ENCODE measurements around the gene RNF34. TPM values are rescaled to one million over a fixed set of nuclear protein-coding genes. Genes with fewer than 3 reads are reported as not detected.
A peak's percentile ranks its signal among the peaks of the same experiment; 100 is the strongest.

RNF34 gene
- total RNA-seq, 2 donors from 2014 or later = 72.6 to 74.7 TPM

DNA sequence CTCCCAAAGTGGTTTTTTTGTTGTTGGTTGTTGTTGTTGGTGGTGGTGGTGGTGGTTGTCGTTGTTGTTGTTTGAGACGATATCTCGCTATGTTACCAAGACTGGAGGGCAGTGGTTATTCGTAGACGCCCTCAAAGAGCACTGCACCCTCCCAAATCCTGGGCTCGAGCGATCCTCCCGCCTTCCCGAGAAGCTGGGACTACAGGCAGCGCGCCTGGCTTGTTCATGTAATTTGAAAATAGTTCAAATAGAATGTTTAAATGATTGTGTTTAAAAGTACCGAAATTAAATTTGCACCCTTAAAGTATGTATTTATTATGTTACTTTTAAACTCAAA, 47.3 kb upstream of the RNF34 start:
- Mint-ChIP-seq H3K36me3 (ENCODE audit: low read depth) (no peaks in the 10 kb centered on the region), H3K4me3 (peak overlapping the region; percentile 88), H3K9me3 (no peaks in the 10 kb centered on the region), H3K27ac (peak overlapping the region; percentile 99), H3K27me3 (ENCODE audit: insufficient read depth) (no peaks in the 10 kb centered on the region), H3K4me1 (peaks cover 7% of the 10 kb centered on the region)
- Histone ChIP-seq H3K27ac (ENCODE audit: low read depth, low read length) (no peak overlapping the region), H3K4me1 (ENCODE audit: control insufficient read depth, insufficient read depth, low read length) (no peaks in the 10 kb centered on the region), H3K27me3 (ENCODE audit: control insufficient read depth, insufficient read depth, low read length, poor library complexity, severe bottlenecking) (no peaks in the 10 kb centered on the region), H3K9ac (ENCODE audit: extremely low read depth, low read length, poor library complexity, severe bottlenecking) (peak overlapping the region; percentile 80), H3K4me3 (ENCODE audit: low read length) (peak overlapping the region; percentile 97), H3K36me3 (ENCODE audit: control insufficient read depth, insufficient read depth, low read length) (peaks cover 6% of the 10 kb centered on the region), H3K9me3 (ENCODE audit: control insufficient read depth, low read length) (no peaks in the 10 kb centered on the region)
- no peak for DNase-seq
- TF ChIP-seq, protein P1, sequence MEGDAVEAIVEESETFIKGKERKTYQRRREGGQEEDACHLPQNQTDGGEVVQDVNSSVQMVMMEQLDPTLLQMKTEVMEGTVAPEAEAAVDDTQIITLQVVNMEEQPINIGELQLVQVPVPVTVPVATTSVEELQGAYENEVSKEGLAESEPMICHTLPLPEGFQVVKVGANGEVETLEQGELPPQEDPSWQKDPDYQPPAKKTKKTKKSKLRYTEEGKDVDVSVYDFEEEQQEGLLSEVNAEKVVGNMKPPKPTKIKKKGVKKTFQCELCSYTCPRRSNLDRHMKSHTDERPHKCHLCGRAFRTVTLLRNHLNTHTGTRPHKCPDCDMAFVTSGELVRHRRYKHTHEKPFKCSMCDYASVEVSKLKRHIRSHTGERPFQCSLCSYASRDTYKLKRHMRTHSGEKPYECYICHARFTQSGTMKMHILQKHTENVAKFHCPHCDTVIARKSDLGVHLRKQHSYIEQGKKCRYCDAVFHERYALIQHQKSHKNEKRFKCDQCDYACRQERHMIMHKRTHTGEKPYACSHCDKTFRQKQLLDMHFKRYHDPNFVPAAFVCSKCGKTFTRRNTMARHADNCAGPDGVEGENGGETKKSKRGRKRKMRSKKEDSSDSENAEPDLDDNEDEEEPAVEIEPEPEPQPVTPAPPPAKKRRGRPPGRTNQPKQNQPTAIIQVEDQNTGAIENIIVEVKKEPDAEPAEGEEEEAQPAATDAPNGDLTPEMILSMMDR (conservative IDR thresholded peaks at IDR 0.05) = no peak
- 0% methylated on average over 10 of the region's 12 CpGs; no CpG with 5 or more reads in 1 of the 2 experiments for WGBS, 2 experiments (ENCODE audit: insufficient coverage in 1 of 2, insufficient read length in 1 of 2)

DNA sequence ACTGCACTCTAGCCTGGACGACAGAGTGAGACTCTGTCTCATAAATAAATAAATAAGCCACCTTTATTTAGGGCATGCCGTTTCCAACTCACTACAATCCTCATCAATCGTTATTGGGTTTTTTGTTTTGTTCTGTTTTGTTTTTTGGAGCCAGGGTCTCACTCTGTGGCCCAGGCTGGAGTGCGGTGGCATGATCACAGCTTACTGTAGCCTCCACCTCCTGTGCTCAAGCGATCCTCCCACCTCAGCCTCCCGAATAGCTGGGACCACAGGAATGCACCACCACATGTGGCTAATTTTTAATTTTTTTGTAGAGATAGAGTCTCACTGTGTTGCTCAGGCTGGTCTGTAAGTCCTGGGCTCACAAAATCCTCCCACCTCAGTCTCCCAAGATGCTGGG, 44.1 kb upstream of the RNF34 start:
- H3K36me3 Mint-ChIP-seq (ENCODE audit: low read depth) = no peaks in the 10 kb centered on the region
- H3K9me3 Mint-ChIP-seq = no peaks in the 10 kb centered on the region
- WGBS, 2 experiments (ENCODE audit: insufficient coverage in 1 of 2, insufficient read length in 1 of 2) = 92 to 100% methylated on average over 3 to 4 of the region's 6 CpGs
- TF ChIP-seq, protein P1 (conservative IDR thresholded peaks at IDR 0.05) = no peak
- H3K4me1 ChIP-seq (ENCODE audit: control insufficient read depth, insufficient read depth, low read length) = no peaks in the 10 kb centered on the region
- no peak overlapping the region for H3K9ac ChIP-seq (ENCODE audit: extremely low read depth, low read length, poor library complexity, severe bottlenecking)
- H3K4me1 Mint-ChIP-seq = peaks cover 5% of the 10 kb centered on the region
- no peaks in the 10 kb centered on the region for H3K36me3 ChIP-seq (ENCODE audit: control insufficient read depth, insufficient read depth, low read length)
- H3K27me3 ChIP-seq (ENCODE audit: control insufficient read depth, insufficient read depth, low read length, poor library complexity, severe bottlenecking) = no peaks in the 10 kb centered on the region
- H3K4me3 Mint-ChIP-seq = no peak overlapping the region
- no peaks in the 10 kb centered on the region for H3K9me3 ChIP-seq (ENCODE audit: control insufficient read depth, low read length)
- H3K27ac Mint-ChIP-seq = no peak overlapping the region
- no peak overlapping the region for H3K27ac ChIP-seq (ENCODE audit: low read depth, low read length)
- no peaks in the 10 kb centered on the region for H3K27me3 Mint-ChIP-seq (ENCODE audit: insufficient read depth)
- no peak overlapping the region for H3K4me3 ChIP-seq (ENCODE audit: low read length)
- DNase-seq = no peak

DNA sequence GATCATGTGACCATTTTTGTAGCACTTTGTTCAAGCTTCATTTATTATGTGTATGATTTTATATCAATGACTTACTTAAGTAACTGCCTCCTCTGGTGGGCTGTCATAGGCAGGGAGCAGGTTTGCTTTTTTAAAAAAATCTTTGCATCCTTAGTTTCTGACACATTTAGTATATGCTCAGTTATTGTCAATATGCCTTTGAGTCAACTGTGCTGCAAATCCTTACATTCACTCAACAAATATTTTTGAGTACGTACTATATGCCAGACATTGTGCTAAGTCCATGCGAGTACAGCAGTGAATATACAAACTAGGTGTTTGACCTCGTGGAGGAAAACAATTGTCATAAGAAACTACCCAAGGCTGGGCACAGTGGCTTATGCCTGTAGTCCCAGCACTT, 43.3 kb upstream of the RNF34 start:
- no peaks in the 10 kb centered on the region for H3K36me3 ChIP-seq (ENCODE audit: control insufficient read depth, insufficient read depth, low read length)
- H3K27me3 Mint-ChIP-seq (ENCODE audit: insufficient read depth) = no peaks in the 10 kb centered on the region
- TF ChIP-seq, protein P1 (conservative IDR thresholded peaks at IDR 0.05) = no peak
- H3K4me1 Mint-ChIP-seq = peaks cover 5% of the 10 kb centered on the region
- no peaks in the 10 kb centered on the region for H3K4me1 ChIP-seq (ENCODE audit: control insufficient read depth, insufficient read depth, low read length)
- H3K4me3 ChIP-seq (ENCODE audit: low read length) = no peak overlapping the region
- no peaks in the 10 kb centered on the region for H3K9me3 Mint-ChIP-seq
- H3K36me3 Mint-ChIP-seq (ENCODE audit: low read depth) = no peaks in the 10 kb centered on the region
- H3K27me3 ChIP-seq (ENCODE audit: control insufficient read depth, insufficient read depth, low read length, poor library complexity, severe bottlenecking) = no peaks in the 10 kb centered on the region
- no peak overlapping the region for H3K9ac ChIP-seq (ENCODE audit: extremely low read depth, low read length, poor library complexity, severe bottlenecking)
- no peak overlapping the region for H3K4me3 Mint-ChIP-seq
- DNase-seq = no peak
- H3K27ac Mint-ChIP-seq = no peak overlapping the region
- no peaks in the 10 kb centered on the region for H3K9me3 ChIP-seq (ENCODE audit: control insufficient read depth, low read length)
- 79 to 92% methylated on average over 3 of the region's 3 CpGs for WGBS, 2 experiments (ENCODE audit: insufficient coverage in 1 of 2, insufficient read length in 1 of 2)
- no peak overlapping the region for H3K27ac ChIP-seq (ENCODE audit: low read depth, low read length)
